Head of caudate nucleus (tissue), 42 donors: Measurements from ENCODE around the gene R3HCC1L.

Source experiments
- DNase-seq, 42 donors: peaks; one replicate each; pipeline versions ENCODE4 v3.0.0 to v3.0.0-alpha.2; 2020 to 2021; ENCODE audit warnings: mixed read lengths in 7 of 42
- intact Hi-C: fragments of 100-400 bp; cut with DNase I; formaldehyde crosslinking; loops from one replicate; pipeline ENCODE4 v1.15.0; 2022

R3HCC1L gene

DNA sequence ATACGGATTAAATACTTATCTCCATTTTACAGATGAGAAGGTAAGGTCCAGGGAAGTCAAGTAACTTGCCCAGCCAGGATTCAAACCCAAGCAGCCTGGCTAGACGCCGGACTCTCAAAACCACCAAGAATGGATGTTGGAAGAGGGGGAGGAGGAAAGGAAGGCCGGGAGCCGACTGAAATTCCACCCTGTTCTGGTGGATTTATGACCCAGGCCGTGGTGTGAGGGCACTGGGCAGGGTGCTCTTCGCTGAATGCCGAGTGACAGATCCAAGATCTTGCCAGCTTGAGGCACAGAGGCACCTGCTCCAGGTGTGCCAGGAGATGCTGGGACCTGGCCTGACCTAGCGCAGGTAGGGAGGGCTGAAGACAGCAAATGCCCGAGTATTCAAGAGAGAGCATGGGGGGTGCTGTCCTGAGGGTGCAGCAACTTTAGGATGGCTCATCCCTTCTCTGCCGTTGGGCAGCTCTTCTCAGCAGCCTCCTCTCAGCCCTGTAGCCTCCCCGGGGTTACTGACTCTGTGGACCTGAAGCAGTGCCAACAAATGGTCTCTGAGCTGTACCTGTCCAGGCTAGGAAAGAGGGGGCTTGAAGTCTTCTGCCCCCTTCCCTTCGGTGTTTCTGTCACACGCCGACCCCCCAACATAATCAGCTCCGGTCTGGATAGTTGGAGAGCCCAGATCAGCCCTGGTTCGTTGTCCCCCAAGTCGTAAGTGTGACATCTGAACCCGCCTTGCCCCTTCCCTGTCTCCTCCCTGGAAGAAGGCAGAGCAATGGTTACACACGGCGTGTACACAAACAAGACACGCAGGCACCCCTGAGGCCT lies 132.8 kb downstream of the R3HCC1L start:
- intact Hi-C loops = no loop called here
- DNase-seq = peak in 1 of 42 donors; percentile 24

GRCh38 chr10:98267894-98268693 lies 133.6 kb downstream of the R3HCC1L start, which contains the start of gene LOXL4:
Gene LOXL4, minus strand, starts transcription at chr10:98268194. Its CDS starts 5,175 bp downstream, at chr10:98263019.
- intact Hi-C loops = no loop called here

GRCh38 chr10:98268694-98269431 lies 134.4 kb downstream of the R3HCC1L start:
- DNase-seq = peak in 1 of 42 donors; percentile 5
- intact Hi-C loops = no loop called here

More at GRCh38 chr10:98267894-98268693, 133.6 kb downstream of the R3HCC1L start, which contains the start of gene LOXL4:
- DNase-seq = peak in 2 of 42 donors; percentile 12 to 25

GRCh38 chr10:98269435-98269912 lies 135.0 kb downstream of the R3HCC1L start:
- DNase-seq = peak in 9 of 42 donors; percentile 15 to 65 (median 28)
- intact Hi-C loops = no loop called here

GRCh38 chr10:98270073-98270740 lies 135.8 kb downstream of the R3HCC1L start:
- intact Hi-C loops = no loop called here

DNA sequence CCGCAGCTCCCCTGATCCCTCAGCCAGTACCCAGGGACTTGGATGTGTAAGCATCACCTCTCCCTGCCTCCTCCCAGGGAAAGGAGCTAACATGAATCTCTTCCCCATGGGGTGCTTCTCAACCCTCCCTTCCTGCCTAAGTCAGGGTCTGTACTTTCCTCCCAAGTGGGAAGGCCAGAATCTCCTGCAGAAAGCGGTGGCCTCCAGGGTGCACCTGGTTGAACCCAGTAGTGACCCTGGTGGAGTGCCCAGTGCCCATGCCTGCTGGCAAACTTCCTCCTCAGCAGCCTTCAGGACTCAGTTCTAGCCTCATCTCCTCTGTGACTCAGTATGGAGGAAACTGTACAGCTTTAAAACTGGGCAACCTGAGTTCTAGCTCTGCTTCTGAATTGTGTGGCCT lies 136.3 kb downstream of the R3HCC1L start:
- intact Hi-C loops = no loop called here
- DNase-seq = peak in 1 of 42 donors; percentile 12

More at GRCh38 chr10:98270073-98270740, 135.8 kb downstream of the R3HCC1L start:
- DNase-seq = no peak

DNA sequence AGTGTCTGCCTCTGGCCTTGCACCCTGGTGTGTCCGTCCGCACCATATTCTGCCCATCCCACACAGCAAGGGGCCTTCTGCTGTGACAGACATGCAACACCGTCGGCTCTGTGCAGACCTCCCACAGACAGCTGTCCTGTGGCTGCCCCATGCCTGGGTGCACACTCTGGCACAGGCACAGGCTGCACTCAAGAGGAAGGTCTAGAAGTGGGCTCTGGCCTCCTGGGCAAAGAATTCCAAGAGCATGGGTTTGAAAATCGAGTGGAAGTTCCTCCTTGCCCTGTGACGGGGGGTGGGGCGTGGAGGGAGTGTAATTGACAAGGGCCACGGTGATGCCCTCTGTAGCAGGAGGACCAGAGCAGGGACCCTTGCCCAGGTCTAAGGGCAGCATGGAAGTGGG lies 137.8 kb downstream of the R3HCC1L start:
- intact Hi-C loops = no loop called here
- DNase-seq = no peak

DNA sequence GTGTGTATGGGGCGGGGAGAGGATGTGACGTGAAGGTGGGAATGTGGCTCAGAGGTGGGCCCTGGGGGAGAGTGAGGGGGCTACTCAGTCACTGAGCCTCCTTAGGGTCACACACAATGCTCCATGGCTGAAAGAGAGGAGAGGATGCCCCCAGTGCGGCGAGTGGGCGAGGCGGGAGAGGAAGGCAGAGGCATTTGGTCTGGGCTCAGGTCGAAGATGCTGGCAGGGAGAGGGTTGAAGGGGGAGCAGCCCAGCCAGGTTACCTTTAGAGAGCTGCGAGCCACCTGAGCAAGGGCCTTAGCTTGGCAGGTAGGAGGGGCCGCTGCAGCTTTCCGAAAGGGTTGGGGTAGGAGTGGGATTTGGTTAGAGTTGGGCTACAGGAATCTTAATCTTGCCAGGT lies 138.2 kb downstream of the R3HCC1L start:
- peak in 2 of 42 donors; percentile 4 to 9 for DNase-seq
- intact Hi-C loops = no loop called here

- intact Hi-C loops = no loop called here
- DNase-seq = peak in 2 of 42 donors; percentile 9 to 33
These were observed 138.8 kb downstream of the R3HCC1L start for GRCh38 chr10:98273057-98273850.

GRCh38 chr10:98274562-98274961 lies 140.1 kb downstream of the R3HCC1L start:
- intact Hi-C loops = no loop called here
- DNase-seq = peak in 1 of 42 donors; percentile 9

- no peak for DNase-seq
- intact Hi-C loops = no loop called here
These were observed 141.9 kb downstream of the R3HCC1L start for GRCh38 chr10:98276311-98276710.

DNA sequence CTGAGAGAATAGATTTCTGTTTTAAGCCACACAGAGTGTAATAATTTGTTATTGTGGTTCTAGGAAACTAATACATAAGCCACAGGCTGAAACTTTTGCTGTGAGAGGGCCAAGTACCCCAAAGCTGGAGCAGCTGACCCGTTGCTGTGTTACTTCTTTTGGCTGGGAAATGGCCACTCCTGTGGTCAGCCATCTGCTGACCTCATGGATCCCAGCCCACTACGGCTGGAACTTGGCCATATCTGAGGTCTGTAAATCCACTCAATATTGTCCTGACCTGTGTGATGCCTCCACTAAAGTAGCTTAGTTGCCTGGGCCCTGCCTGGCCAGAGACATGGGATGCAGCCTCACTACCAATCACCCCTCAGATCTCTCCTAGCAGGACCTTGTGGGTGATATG lies 151.0 kb downstream of the R3HCC1L start:
- peak in 2 of 42 donors; percentile 10 to 23 for DNase-seq
- intact Hi-C loops = no loop called here

GRCh38 chr10:98286419-98286818 lies 152.0 kb downstream of the R3HCC1L start:
- peak in 2 of 42 donors; percentile 4 to 5 for DNase-seq
- intact Hi-C loops = no loop called here

- DNase-seq = peak in 1 of 42 donors; percentile 2
- intact Hi-C loops = no loop called here
These were observed 152.9 kb downstream of the R3HCC1L start for GRCh38 chr10:98287321-98287720.

DNA sequence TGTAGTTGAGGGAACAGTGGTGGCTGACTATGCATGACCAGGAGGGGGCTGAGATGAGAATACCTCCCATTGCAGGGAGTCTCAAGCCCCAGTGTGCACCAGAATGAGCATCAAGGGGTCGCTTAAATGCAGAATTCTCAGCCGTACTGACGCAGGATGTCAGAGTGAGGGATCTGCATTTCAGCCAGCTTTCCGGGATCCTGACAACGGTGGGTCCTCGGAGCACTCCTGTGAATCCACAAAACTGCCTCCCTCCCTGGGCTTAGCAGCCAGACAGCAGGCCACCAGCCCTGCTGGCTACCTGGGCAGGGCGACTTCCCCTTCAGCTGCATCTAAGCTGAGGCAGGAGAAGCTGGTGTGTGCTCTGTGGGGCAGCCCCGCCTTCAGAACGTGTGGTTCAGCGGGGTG lies 155.3 kb downstream of the R3HCC1L start:
- peak in 2 of 42 donors; percentile 20 to 28 for DNase-seq
- intact Hi-C loops = no loop called here

DNA sequence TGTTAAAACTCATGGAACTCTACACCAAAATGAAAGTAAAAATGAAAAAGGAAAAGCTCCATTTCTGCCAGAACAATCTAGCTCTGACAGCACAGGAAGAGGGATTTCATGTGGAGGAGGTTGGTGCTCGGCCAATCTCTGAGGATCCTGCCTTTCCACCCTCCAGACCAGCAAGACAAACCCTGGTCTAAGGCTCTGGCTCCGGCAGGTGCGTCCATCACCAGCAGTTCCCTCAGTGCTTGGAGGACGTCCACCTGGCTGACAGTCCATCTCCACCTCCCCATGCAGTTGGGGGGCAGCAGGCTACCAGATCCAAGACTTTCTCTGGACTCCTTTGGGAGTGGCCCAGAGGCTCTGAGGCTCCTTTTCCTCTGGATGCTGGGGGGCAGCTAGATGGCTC lies 158.5 kb downstream of the R3HCC1L start:
- no peak for DNase-seq
- intact Hi-C loops = no loop called here

GRCh38 chr10:98293550-98294269 lies 159.3 kb downstream of the R3HCC1L start:
- no peak for DNase-seq
- intact Hi-C loops = no loop called here
